SU-DHL-6 (cell line): ENCODE results near the gene KDM6A.
"Not testable (repeated sequence)": the region's sequence is repeated elsewhere in the genome, so short reads cannot be mapped to it uniquely, and the experiment has no call there.

Experiments
- H2AFZ ChIP-seq: fragments of 200-600 bp; sonication (generic); 2 replicates; pipeline ENCODE4 v1.6.1; 2014; ENCODE audit warnings: low read depth, mild to moderate bottlenecking, moderate library complexity, mixed read lengths, antibody characterized with exemption, low read length; ENCODE audit not compliant: severe bottlenecking
- H3F3A ChIP-seq: fragments of 200-600 bp; shearing (Covaris generic); 2 replicates; pipeline ENCODE4 v1.6.0; 2016; ENCODE audit warnings: antibody characterized with exemption, mild to moderate bottlenecking; ENCODE audit not compliant: insufficient read depth
- H3K27ac ChIP-seq: fragments of 200-600 bp; sonication (generic); 2 replicates; pipeline ENCODE4 v1.5.1; 2016; ENCODE audit warnings: low read depth, mild to moderate bottlenecking, low read length, moderate library complexity, mixed read lengths
- H3K27me3 ChIP-seq: fragments of 200-600 bp; sonication (generic), shearing (Covaris generic); 2 replicates; pipeline ENCODE4 v1.6.0; 2014; ENCODE audit warnings: mild to moderate bottlenecking, low read length
- H3K36me3 ChIP-seq: fragments of 200-600 bp; sonication (generic); 2 replicates; pipeline ENCODE4 v1.6.1; 2014; ENCODE audit warnings: mild to moderate bottlenecking, low read length, mixed read lengths
- H3K4me2 ChIP-seq: fragments of 300-600, 200-600 bp; shearing (Covaris generic), sonication (generic); 2 replicates; pipeline ENCODE4 v1.6.0; 2014; ENCODE audit warnings: low read length, low read depth, mild to moderate bottlenecking; ENCODE audit not compliant: poor library complexity, severe bottlenecking
- H3K4me3 ChIP-seq: fragments of 200-600 bp; sonication (generic); 2 replicates; pipeline ENCODE4 v1.5.1; 2014; ENCODE audit warnings: antibody characterized with exemption, low read length, mild to moderate bottlenecking, mixed read lengths; ENCODE audit not compliant: insufficient read depth, poor library complexity, severe bottlenecking
- H3K79me2 ChIP-seq: fragments of 200-600 bp; sonication (generic); 2 replicates; pipeline ENCODE4 v1.6.1; 2014; ENCODE audit warnings: mild to moderate bottlenecking, low read length, moderate library complexity; ENCODE audit not compliant: insufficient read depth
- H3K9ac ChIP-seq: fragments of 200-600 bp; sonication (generic); 2 replicates; pipeline ENCODE4 v1.7.0; 2014; ENCODE audit warnings: mild to moderate bottlenecking, low read length
- H3K9me2 ChIP-seq: fragments of 200-600 bp; sonication (generic); replicated peaks from 2 replicates; pipeline ENCODE4 v1.6.1; 2014; ENCODE audit warnings: low read length; ENCODE audit not compliant: insufficient read depth
- H3K9me3 ChIP-seq: fragments of 200-600 bp; sonication (generic); 2 replicates; pipeline ENCODE4 v1.6.1; 2014; ENCODE audit warnings: low read length, mixed read lengths; ENCODE audit not compliant: insufficient read depth
- H4K20me1 ChIP-seq: fragments of 200-600 bp; sonication (generic); 2 replicates; pipeline ENCODE4 v1.6.1; 2014; ENCODE audit warnings: low read depth, mild to moderate bottlenecking, antibody characterized with exemption, low read length, moderate library complexity, mixed read lengths
- EZH2phosphoT487 ChIP-seq: fragments of 200-600 bp; sonication (generic), shearing (Covaris generic); conservative IDR thresholded peaks from 2 replicates; pipeline ENCODE4 v1.6.1; 2018; ENCODE audit warnings: mild to moderate bottlenecking, antibody characterized with exemption, low read length, moderate library complexity, mixed read lengths
- TF ChIP-seq, protein P1 (sequence below): fragments of 200-600 bp; sonication (generic); IDR thresholded peaks from one replicate; pipeline ENCODE4 v1.5.1; 2017; ENCODE audit warnings: antibody characterized with exemption, mild to moderate bottlenecking, low read length, moderate library complexity; ENCODE audit not compliant: insufficient read depth, poor library complexity, severe bottlenecking

Gene KDM6A

GRCh38 chrX:44844204-44844603 is 28.8 kb upstream of the KDM6A start:
- H3K9ac ChIP-seq = no peak overlapping the region
- H3K9me3 ChIP-seq = no peaks in the 10 kb centered on the region
- H4K20me1 ChIP-seq = no peaks in the 10 kb centered on the region
- H3K27me3 ChIP-seq = no peaks in the 10 kb centered on the region
- no peaks in the 10 kb centered on the region for H3K36me3 ChIP-seq
- H3K79me2 ChIP-seq = no peaks in the 10 kb centered on the region
- no peak overlapping the region for H2AFZ ChIP-seq
- no peak for TF ChIP-seq EZH2phosphoT487
- TF ChIP-seq, protein P1, sequence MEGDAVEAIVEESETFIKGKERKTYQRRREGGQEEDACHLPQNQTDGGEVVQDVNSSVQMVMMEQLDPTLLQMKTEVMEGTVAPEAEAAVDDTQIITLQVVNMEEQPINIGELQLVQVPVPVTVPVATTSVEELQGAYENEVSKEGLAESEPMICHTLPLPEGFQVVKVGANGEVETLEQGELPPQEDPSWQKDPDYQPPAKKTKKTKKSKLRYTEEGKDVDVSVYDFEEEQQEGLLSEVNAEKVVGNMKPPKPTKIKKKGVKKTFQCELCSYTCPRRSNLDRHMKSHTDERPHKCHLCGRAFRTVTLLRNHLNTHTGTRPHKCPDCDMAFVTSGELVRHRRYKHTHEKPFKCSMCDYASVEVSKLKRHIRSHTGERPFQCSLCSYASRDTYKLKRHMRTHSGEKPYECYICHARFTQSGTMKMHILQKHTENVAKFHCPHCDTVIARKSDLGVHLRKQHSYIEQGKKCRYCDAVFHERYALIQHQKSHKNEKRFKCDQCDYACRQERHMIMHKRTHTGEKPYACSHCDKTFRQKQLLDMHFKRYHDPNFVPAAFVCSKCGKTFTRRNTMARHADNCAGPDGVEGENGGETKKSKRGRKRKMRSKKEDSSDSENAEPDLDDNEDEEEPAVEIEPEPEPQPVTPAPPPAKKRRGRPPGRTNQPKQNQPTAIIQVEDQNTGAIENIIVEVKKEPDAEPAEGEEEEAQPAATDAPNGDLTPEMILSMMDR = no peak
- H3K4me3 ChIP-seq = no peak overlapping the region
- H3K4me2 ChIP-seq = no peak overlapping the region
- no peak overlapping the region for H3K27ac ChIP-seq
- no peaks in the 10 kb centered on the region for H3K9me2 ChIP-seq
- no peaks in the 10 kb centered on the region for H3F3A ChIP-seq

- H3K4me3 ChIP-seq, H3K36me3 ChIP-seq, H3K9ac ChIP-seq, H4K20me1 ChIP-seq, H3K9me3 ChIP-seq, H3K4me2 ChIP-seq, H3K9me2 ChIP-seq, H3K27ac ChIP-seq, H3K27me3 ChIP-seq, H3F3A ChIP-seq, H2AFZ ChIP-seq, H3K79me2 ChIP-seq: not testable (repeated sequence)
Observed at GRCh38 chrX:44850891-44851290, 22.1 kb upstream of the KDM6A start.

DNA sequence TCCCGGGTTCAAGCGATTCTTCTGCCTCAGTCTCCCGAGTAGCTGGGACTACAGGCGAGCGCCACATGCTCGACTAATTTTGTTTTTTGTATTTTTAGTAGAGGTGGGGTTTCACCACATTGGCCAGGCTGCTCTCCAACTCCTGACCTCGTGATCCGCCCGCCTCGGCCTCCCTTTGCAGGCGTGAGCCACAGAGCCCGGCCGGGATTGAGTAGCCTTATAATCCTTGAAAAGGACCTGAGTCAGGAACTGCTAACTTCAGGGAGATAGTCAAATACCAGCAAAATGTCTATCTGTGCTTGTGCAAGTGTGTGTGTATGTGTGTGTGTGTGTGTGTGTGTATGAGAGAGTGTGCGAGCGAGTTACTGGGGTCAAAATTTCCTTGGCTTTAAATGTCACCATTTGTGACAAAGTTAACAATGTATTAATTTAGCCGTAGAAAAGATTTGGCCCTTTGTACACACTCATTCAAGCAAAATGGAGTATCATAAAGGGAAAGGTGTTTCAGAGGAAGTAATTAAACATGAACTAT is 1.8 kb upstream of the KDM6A start:
- Histone ChIP-seq H2AFZ (no peak overlapping the region), H3K27ac (no peak overlapping the region), H4K20me1 (no peaks in the 10 kb centered on the region), H3K4me2 (peak overlapping the region; percentile 91), H3K4me3 (peak overlapping the region; percentile 74), H3K9ac (peak overlapping the region; percentile 79), H3K79me2 (peaks cover 39% of the 10 kb centered on the region), H3K9me3 (no peaks in the 10 kb centered on the region), H3K9me2 (no peaks in the 10 kb centered on the region), H3K36me3 (no peaks in the 10 kb centered on the region), H3K27me3 (no peaks in the 10 kb centered on the region), H3F3A (peaks cover 7% of the 10 kb centered on the region; the same call in 1 of the 2 replicates)
- TF ChIP-seq EZH2phosphoT487 = no peak
- TF ChIP-seq, protein P1 = no peak

GRCh38 chrX:44871931-44872820 is 812 bp upstream of the KDM6A start:
- TF ChIP-seq, protein P1 = no peak
- TF ChIP-seq EZH2phosphoT487 = no peak
- Histone ChIP-seq H3K36me3 (no peaks in the 10 kb centered on the region), H4K20me1 (0 out of 2 replicates have a peak, but pooled peaks cover 2% of the 10 kb centered on the region), H3K79me2 (peaks cover 49% of the 10 kb centered on the region), H3K9ac (peak overlapping the region; percentile 79), H3K27me3 (no peaks in the 10 kb centered on the region), H2AFZ (peak overlapping the region; percentile 59), H3F3A (peaks cover 7% of the 10 kb centered on the region; the same call in 1 of the 2 replicates), H3K4me3 (peak overlapping the region; percentile 74), H3K9me3 (no peaks in the 10 kb centered on the region), H3K27ac (peak overlapping the region; percentile 71), H3K9me2 (no peaks in the 10 kb centered on the region), H3K4me2 (peak overlapping the region; percentile 91)
